ENCODE results near the gene NLRC5.

NLRC5 gene

DNA sequence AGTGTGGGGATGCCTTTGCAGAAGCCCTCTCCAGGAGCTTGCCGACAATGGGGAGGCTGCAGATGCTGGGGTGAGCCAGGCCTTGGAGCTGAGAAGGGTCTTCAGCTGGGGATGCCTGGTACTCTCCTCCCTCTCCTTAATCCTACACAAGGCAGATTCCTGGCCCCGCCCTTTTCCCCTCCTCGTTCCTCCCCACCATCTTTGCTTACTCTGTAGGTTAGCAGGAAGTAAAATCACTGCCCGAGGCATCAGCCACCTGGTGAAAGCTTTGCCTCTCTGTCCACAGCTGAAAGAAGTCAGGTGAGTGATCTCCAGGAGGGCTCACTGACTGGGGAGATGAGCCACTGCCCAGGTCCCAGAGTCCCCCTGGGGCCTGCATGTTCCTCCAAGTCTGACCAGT is 38.7 kb downstream of the NLRC5 start:
- DNase-seq, result peak; percentile 20

DNA sequence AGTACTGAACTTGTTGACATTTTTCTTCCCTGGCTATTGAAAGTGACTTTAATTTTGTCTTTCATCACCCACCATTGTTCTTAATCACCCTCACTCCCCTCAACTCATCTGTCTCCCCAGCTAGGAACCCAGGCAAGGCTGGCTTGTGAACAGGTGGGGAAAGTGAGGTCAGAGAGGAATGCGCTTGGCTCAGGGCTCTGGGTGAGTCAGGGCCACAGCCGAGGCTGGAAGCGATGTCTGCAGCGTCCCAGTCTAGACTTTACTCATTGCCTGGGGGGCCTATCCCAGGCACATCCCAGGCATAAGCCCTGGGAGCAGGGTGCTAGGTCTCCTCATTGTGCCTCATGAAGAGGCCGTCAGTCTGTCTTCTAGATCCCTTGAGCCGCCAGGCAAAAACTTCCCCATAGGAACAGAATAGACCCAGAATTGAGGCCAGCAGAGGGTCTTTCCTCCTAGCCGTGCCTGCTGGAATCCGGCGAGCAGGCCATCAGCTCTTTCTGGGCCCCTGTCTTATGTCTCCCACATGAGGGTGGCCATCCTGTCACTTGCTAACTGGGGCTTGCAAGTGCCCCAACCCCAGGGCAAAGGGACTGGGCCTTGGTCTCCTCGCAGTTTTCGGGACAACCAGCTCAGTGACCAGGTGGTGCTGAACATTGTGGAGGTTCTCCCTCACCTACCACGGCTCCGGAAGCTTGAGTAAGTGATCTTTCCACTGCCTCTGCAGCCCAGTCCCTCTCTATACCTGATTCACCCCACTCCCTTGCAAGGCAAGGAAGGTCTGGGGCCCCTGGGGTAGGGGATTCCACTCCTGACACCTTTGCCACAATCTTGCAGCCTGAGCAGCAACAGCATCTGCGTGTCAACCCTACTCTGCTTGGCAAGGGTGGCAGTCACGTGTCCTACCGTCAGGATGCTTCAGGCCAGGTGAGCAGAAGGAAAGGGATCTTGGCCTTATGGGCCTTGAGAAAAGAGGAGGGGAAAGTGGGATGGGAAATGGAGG is 40.1 kb downstream of the NLRC5 start:
- peak; percentile 23 for DNase-seq

DNA sequence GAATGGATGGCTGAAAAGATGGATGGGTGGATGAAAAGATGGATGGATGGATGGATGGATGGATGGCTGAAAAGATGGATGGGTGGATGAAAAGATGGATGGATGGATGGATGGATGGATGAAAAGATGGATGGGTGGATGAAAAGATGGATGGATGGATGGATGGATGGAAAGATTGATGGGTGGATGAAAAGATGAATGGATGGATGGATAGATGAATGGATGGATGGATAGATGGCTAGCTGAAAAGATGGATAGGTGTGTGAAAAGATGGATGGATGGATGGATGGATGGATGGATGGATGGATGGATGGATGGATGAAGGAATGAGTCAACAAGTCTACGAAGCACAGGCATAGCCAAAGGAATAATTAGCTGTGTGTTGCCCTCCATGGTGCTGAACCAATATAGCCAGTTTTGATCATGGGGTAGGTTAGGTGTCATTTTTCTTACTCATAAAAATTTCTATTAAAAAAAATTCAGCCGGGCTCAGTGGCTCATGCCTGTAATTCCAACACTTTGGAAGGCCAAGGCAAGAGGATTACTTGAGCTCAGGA is 41.1 kb downstream of the NLRC5 start:
- no peak for DNase-seq

DNA sequence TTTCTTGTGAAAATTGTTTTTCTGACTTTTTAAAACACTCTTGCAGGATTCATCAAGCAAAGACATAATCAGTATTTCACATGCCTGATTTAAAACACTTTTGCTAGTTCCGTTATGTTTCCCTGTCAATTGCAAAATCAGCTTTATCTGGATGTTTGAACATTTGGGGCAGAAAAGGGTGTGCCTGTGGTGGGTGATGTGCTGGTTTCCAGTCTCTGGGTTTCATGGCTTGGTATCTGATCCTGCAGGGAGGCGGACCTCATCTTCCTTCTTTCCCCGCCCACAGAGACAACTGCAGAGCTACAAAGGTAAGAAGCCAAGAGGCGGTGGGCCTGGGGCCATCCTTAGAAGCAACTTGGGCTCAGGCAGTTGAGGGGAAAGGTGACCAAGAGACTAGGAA is 41.8 kb downstream of the NLRC5 start:
- DNase-seq, result peak; percentile 19

DNA sequence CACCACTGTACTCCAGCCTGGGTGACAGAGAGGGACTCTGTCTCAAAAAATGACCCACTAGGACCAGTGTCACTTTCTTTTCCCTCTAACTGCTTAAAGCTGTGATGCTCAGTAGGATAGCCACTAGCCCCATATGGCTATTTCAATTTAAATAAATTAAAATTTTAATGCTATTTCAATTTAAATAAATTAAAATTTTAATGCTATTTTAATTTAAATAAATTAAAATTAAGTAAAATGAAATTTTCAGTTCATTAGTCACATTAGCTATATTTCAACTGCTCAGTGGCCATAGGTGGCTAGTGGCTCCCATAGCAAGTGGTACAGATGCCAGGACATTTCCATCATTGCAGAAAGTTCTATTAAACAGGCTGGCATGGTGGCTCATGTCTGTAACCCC is 43.0 kb downstream of the NLRC5 start:
- DNase-seq, result no peak

DNA sequence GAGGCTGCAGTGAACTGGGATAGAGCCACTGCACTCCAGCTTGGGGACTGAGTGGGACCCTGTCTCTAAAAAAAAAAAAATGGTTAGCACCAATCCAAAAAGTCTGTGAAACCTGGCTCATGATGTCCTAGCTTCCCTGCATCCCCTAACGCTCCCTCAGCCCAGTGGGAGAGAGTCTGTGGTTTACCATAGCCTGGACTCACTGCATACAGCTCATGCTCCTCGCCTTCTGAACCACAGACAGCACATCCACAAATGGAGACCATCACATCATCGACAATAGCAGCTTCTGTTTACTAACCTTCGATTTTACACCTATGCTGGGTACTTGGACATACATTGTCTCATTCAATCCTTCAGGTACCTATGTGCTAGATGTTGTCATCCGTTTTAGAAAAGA is 43.6 kb downstream of the NLRC5 start:
- no peak for DNase-seq

DNA sequence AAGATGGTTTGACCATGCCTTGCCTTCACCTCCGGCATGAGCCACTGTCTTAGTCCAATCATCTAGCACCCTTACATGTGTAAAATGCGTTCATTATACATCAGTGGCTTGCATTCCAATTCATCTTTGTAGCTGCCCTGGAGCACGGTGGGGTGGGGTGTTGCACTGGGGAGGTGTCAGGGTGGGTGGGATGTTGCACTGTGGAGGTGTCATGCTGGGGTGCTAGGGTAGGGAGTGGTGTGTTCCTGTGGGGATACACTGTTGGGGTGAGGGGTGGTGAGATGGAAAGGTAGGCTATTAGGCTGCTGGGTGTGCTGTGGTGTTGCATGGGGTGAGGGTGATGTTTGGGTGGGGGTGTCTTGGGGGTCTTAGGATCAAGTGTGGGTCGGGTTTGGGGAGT is 47.0 kb downstream of the NLRC5 start:
- no peak for DNase-seq

DNA sequence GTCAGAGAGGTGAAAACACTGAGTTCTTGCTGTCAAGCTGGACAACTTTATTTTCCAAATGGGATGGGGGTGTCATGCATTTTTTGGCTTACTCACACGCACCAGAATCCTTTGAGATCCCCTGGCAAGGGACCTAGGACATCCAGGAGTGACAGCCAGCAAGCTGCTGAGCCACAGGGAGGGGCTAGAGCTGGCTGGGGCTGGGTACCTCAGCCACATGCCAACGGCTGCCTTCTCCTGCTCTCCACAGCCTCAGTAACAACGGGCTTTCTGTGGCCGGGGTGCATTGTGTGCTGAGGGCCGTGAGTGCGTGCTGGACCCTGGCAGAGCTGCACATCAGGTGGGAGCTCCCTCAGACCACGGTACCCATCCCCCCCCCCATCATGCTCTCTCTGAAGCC is 47.6 kb downstream of the NLRC5 start:
- no peak for DNase-seq

DNA sequence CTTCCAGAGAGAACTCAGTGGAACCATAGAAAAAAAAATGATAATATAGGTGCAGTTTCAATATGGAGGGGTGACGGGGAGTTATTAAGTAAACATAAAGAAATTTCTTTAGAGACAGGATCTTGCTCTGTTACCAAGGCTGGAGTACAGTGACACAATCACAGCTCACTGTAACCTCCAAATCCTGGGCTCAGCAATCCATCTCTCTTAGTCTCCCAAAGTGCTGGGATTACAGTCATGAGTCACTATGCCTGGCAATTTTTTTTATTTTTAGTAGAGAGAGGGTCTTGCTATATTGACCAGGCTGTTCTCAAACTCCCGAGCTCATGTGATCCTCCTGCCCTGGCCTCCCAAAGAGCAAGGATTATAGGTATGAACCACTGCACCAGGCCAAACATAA is 48.8 kb downstream of the NLRC5 start:
- no peak for DNase-seq

DNA sequence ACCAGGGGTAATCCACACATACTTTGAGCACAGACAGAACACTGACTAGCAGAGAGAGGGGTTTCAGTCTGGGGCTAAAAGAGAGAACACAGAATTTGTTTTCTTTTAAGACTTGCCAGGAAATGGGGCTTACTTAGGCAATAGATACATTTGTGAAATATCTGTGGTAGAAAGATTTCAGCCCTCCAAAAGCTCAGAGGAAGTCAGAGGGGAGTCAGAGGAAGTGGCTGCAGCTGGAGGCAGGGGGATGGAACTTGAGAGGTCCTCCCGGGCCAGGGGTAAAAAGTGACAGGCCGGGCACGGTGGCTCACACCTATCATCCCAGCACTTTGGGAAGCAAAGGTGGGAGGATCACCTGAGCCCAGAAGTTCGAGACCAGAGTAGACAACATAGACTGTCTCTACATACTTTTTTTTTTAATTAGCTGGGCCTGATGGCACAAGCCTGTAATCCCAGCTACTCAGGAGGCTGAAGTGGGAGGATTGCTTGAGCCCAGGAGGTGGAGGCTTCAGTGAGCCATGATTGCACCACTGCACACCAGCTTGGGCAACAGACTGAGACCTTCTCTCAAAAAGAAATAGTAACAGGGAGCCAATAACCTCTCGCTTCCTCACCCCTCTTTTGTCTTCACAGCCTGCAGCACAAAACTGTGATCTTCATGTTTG is 49.9 kb downstream of the NLRC5 start:
- no peak for DNase-seq

DNA sequence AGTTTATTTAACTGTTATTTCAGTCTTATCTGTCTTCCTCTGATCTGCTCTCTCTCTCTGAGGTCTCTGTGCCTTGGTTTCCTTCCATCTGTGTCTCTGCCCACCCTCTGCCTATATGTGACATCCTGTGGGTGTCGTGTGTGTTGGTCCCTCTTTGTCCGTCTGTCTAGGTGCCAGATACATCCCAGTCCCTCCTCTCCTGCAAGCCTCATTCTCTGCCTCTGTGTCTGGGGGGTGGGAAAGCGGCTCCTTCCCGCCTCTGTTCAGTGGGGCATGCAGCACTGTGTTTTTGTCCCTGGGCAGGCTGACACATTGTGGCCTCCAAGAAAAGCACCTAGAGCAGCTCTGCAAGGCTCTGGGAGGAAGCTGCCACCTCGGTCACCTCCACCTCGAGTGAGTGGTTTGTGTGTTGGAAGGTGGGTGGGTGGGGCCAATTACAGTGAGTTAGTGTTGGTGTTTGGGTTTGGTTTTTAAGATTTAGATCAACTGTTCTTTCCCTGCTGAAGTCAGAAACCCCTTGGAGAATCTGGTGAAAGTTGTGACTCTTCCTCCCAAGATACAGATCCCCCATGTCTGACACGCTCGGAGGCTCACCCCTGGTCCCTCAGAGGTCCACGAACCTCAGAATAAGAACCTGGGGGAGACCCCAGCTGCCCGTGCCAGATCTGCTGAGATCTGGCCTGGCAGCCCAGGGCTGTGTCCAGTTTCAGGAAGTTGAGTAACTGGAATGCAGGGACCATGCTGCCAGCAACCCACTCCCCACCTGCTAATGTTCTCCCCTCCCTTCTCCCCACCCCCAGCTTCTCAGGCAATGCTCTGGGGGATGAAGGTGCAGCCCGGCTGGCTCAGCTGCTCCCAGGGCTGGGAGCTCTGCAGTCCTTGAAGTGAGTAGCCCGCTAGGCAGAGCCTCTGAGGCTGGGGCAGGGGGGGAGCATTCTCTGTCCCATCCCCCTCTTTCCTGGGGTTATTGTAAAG is 52.1 kb downstream of the NLRC5 start:
- DNase-seq, result no peak

DNA sequence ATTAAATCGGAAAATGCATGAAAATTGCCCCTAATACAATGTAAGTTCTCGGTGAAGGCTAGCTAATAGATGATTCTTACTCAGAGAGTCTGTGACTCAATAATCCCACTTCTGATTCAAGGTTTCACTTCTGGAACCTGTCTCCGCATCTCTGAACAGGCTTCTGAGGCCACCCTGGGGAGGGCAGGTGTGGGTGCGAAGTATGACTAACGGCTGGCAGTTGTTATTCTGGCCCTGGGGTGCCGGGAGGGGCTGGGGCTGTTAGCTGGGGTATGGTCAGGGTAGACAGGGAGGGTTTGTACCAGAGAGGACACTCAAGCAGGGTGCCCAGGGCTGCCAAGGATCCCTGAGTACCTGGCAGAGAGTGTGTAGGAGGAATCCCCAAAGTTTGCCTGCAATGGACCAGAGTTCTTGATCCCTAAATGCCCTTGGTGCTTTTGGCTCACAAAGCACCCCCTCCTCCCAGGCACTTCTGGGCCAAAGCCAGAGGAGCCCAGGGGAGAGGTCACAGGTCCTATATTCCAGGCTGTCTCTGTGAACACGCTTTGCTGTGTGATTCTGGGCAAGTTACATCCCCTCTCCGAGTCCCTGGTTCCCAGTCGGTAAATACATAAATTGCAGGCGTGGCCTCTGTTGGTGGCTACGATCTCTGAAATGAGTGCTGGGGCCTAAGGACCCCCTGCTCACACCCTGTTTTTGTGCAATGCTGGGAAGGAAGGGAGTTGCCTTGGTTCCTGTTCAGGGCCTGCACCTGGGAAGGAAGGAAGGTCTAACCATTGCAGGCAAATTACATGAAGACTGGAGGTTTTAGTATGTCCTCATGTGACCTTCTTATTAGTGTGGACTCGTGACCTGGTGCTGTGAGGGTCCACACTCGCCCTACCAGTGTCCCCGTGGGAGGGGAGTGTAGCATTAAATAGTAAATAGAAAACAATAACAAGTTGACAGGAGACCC is 53.1 kb downstream of the NLRC5 start:
- no peak for DNase-seq

DNA sequence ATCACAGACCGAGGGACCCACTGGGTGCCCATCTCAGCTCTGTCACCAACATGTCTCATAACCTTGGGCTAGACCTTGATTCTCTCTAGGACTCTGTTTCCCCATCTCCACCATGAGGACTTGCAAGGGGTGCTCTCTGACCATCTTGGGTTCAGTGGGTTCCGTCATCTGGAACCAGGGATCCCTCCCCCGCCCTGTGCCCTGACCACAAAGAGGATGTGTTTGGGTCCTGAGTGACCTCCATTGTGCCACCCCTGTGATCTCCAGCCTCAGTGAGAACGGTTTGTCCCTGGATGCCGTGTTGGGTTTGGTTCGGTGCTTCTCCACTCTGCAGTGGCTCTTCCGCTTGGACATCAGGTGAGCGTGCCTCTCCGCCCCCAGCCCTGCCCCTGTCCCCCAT is 53.9 kb downstream of the NLRC5 start:
- no peak for DNase-seq

DNA sequence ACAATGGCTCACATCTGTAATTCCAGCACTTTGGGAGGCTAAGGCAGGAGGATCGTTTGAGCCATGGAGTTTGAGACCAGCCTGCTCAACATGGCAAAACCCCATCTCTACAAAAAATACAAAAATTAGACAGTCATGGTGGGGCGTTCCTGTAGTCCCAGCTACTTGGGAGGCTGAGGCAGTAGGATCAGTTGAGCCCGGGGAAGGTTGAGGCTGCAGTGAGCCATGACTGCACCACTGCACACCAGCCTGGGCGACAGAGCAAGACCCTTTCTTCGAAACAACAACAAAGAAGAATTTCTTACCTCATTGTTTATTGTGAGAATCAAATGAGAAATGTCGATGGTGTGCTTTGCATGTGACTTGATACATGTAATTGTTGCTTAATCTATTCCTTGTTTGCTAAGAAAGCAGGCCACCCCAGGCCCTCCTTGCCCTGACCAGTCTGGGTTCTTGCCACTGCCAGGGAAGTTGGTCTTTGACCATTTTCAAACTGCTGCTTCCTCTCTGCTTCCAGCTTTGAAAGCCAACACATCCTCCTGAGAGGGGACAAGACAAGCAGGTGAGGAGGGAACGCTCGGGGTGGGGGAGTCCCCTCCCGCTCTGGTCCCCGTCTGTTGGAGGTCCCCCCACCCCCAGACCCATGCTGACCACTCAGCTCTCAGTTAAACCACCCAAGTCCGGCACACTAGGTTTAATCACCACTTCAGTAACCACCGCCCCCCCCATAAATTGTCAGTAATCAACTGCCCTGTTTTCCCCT is 55.8 kb downstream of the NLRC5 start:
- DNase-seq, result no peak

DNA sequence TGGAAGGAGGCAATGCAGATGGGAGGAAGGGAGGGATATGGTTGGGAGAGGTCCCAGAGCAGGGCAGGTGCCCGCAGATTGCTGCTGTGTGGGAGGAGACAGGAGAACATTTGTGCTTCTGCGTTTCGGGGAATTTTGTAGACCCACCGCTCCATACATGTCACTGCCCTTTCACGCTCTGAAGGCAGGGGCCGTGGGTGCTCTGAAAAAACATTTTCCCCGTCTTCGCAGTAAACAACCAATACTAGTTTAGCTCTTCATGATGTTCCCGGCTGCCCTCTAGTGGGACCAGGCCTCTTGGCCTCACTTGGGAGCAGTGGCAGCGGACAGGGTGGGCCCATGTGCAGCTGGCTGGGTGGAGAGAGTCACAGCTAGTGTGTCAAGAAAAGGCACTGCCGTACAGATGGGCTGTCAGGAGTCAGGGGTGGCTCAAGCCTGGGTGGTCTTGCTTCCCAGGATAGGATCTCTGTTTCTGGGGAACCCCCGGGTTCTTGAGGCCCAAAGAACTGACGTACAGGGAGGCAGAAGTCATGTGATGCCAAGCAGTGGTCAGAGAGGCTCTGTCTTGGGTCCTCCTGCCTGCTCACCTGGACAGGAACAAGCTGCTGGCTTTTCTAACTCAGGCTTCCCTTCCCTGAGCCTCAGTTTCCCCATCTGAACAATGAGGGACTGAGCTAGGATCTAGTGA is 56.5 kb downstream of the NLRC5 start:
- DNase-seq, result peak; percentile 81

DNA sequence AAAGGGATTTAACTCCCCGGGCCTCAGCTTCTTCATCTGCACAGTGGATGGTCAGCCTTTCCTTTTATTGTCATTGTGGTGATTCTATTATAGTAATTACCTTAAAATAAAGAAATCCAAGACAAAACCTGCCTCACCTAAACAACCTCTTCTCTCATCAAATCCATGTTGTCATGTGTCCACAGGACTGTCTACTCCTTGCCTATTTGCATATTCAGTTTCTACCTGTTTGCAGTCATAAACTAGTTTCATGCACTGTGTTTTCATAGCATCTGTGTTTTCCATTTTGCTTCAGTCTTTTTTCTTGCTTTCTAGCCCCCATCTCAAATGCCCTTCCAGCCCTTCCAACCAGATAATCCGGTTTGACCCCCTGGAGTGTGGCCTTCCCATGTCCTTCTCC is 58.7 kb downstream of the NLRC5 start:
- no peak for DNase-seq

DNA sequence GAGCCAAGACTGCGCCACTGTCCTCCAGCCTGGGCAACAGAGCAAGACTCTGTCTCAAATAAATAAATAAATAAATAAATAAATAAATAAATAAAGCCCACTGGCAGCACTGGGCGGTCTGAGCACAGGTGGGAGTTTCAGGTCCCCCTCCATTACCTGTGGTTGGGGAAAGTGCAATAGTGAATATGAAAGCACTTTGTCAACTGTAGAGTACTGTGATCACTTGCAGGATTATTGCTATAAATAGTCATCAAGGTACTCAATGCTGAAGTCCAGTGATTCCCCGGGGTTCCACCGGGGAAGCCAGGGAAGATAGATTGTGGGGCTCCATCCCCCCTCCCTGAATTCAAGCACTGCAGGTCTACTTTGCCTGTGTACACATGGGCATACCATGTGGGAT is 60.3 kb downstream of the NLRC5 start:
- DNase-seq, result no peak

DNA sequence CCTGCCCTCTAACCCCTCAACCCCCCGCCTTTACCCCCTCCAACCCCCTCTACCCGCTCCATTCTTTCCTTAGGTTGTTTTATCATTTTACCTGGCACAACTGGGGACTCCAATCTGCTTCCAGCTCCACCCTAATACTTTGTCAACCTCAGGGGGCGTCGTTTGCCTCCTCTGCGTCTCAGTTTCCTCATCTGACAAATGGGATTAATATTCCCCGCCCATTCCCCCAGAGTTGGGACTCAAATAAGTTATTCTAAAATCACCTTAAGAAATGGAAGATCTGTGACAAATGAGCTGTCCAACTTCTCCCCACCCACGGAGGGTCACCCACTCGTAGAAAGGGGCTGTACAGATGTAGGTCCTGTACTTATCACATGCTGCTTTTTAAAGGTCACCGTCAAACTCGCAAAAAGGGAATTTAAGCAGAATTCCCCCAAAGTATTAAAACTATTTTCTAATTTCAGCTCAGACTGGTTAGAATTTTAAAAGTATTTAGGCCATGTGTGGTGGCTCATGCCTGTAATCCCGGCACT is 62.4 kb downstream of the NLRC5 start:
- DNase-seq, result no peak

DNA sequence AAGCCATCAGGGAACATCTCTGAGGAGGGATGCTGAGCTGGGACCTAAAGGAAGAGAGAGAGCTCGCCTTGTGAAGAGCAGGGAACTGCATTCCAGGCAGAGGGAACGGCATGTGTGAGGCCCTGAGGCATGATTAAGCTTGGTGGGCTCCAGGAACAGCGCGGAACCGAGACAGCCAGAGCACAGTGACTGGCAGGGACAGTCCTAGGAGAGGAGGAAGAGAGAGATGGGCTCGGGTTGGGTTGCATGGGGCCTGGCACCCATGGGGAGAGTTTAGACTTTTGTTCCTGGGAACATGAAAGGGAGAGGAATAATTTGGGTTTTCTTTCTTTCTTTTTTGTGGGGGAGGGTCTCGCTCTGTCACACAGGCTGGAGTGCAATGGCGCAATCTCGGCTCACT is 63.8 kb downstream of the NLRC5 start:
- DNase-seq, result no peak

DNA sequence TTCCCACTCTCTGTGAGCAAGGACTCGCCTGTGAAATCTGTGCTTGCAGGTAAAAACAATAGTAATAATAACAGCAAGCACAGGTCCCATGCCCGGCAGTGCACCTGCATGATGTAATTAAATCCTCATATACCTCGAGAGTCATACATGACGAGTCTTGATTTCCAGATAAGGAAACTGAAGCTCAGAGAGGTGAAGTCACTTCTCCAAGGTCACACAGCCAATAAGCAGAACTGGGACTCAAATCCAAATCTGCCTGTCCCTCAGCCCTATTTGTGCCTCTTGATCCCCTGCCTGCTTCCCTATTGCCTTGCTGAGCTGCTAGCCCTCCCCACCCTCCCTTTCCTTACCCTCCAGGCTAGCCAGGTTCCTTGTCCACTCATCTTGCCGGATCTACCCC is 65.0 kb downstream of the NLRC5 start:
- no peak for DNase-seq
